Erythroblast (primary cell): ENCODE data around the gene PRR12.

ENCODE experiments used
- GATA1 ChIP-seq: IDR thresholded peaks from 2 replicates; pipeline ENCODE4 v1.6.1; 2011; ENCODE audit warnings: low read depth, mild to moderate bottlenecking, control low read depth, low read length, moderate library complexity
- POLR2A ChIP-seq: IDR thresholded peaks from 2 replicates; pipeline ENCODE4 v1.6.1; 2011; ENCODE audit warnings: mild to moderate bottlenecking, low read length

DNA sequence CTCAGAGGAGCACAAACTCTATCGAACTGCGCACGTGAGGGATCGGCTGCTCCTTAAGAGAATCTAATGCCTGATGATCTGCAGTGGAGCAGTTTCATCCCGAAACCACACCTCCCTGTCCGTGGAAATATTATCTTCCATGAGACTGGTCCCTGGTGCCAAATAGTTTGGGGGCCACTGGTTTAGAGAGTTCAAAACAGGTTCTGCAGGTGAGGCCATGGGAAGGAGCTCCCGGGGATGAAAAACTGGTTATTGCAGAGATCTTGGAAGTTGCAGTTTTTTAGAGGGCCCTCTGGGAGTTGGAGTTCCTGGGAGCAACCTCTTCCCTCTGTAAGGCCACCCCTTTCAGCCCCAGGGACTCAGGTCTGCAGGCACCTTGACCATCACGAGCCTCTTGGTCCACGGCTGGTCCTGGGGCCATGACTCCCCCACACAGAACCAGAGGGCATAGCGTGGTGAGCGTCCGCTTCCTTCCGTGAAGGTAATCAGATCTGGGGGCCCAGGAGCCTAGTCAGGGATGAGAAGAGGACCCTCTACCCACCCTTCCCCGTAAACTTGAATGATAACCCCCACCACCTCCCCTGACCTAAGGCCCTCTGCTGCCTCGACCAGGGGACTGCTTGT is 69.5 kb downstream of the PRR12 start:
- TF ChIP-seq GATA1 (no peak), POLR2A (no peak)
